ENCODE measurements around the gene LNPK. TPM values are rescaled to one million over a fixed set of nuclear protein-coding genes. Genes with fewer than 3 reads are reported as not detected.

The LNPK gene
- total RNA-seq, 1 donor from 2014 or later, result 33.7 TPM

- no peak overlapping the region for H3K27ac Mint-ChIP-seq
- DNase-seq (ENCODE audit: extremely low spot score, unreplicated experiment), result no peak
- H3K4me1 Mint-ChIP-seq (ENCODE audit: unreplicated experiment), result peaks cover 4% of the 10 kb centered on the region
- H3K4me3 Mint-ChIP-seq, result no peak overlapping the region
- H3K9me3 Mint-ChIP-seq, result no peaks in the 10 kb centered on the region
- TF ChIP-seq CTCF (conservative IDR thresholded peaks at IDR 0.05), result no peak
- peaks cover 17% of the 10 kb centered on the region for H3K27me3 Mint-ChIP-seq
- H3K36me3 Mint-ChIP-seq, result no peaks in the 10 kb centered on the region
Measured at GRCh38 chr2:175889701-175890302, 112.3 kb downstream of the LNPK start.

GRCh38 chr2:175887776-175888175 lies 114.3 kb downstream of the LNPK start:
- Mint-ChIP-seq H3K4me1 (ENCODE audit: unreplicated experiment) (peaks cover 4% of the 10 kb centered on the region), H3K4me3 (no peak overlapping the region), H3K36me3 (no peaks in the 10 kb centered on the region), H3K27ac (no peak overlapping the region), H3K9me3 (no peaks in the 10 kb centered on the region), H3K27me3 (peaks cover 10% of the 10 kb centered on the region)
- DNase-seq (ENCODE audit: extremely low spot score, unreplicated experiment), result no peak
- TF ChIP-seq CTCF (conservative IDR thresholded peaks at IDR 0.05), result no peak

GRCh38 chr2:175884697-175885393 lies 117.2 kb downstream of the LNPK start:
- Mint-ChIP-seq H3K4me3 (no peak overlapping the region), H3K27ac (no peak overlapping the region), H3K36me3 (no peaks in the 10 kb centered on the region), H3K9me3 (no peaks in the 10 kb centered on the region), H3K27me3 (no peaks in the 10 kb centered on the region), H3K4me1 (ENCODE audit: unreplicated experiment) (peaks cover 4% of the 10 kb centered on the region)
- DNase-seq (ENCODE audit: extremely low spot score, unreplicated experiment), result no peak
- TF ChIP-seq CTCF (conservative IDR thresholded peaks at IDR 0.05), result no peak

- Mint-ChIP-seq H3K27ac (no peak overlapping the region), H3K4me3 (no peak overlapping the region), H3K36me3 (no peaks in the 10 kb centered on the region), H3K9me3 (no peaks in the 10 kb centered on the region), H3K27me3 (peaks cover 3% of the 10 kb centered on the region), H3K4me1 (ENCODE audit: unreplicated experiment) (no peaks in the 10 kb centered on the region)
- DNase-seq (ENCODE audit: extremely low spot score, unreplicated experiment), result no peak
- TF ChIP-seq CTCF (conservative IDR thresholded peaks at IDR 0.05), result no peak
Measured at GRCh38 chr2:175883586-175884194, 118.4 kb downstream of the LNPK start.

GRCh38 chr2:175879679-175880078 lies 122.4 kb downstream of the LNPK start:
- Mint-ChIP-seq H3K27ac (no peak overlapping the region), H3K9me3 (no peaks in the 10 kb centered on the region), H3K4me3 (no peak overlapping the region), H3K36me3 (no peaks in the 10 kb centered on the region), H3K27me3 (peaks cover 3% of the 10 kb centered on the region), H3K4me1 (ENCODE audit: unreplicated experiment) (no peaks in the 10 kb centered on the region)
- no peak for DNase-seq (ENCODE audit: extremely low spot score, unreplicated experiment)
- TF ChIP-seq CTCF (conservative IDR thresholded peaks at IDR 0.05), result no peak

Measured in type B pancreatic cell (in vitro differentiated cells).